Left ventricle myocardium inferior (tissue), 1 donor: ENCODE measurements around the gene CCDC51. TPM values are rescaled to one million over a fixed set of nuclear protein-coding genes. Genes with fewer than 3 reads are reported as not detected.

ENCODE experiments used
- DNase-seq: peaks from one replicate; pipeline ENCODE4 v3.0.0-alpha.2; 2020
- H3K27ac ChIP-seq: fragments of 200-600 bp; replicated peaks from 2 replicates; pipeline ENCODE4 v1.8.0; 2021
- H3K27me3 ChIP-seq: fragments of 200-600 bp; 2 replicates; pipeline ENCODE4 v1.8.0; 2021; ENCODE audit warnings: low read depth
- H3K36me3 ChIP-seq: fragments of 200-600 bp; 2 replicates; pipeline ENCODE4 v1.8.0; 2021
- H3K4me1 ChIP-seq: fragments of 200-600 bp; 2 replicates; pipeline ENCODE4 v1.8.0; 2021
- H3K4me3 ChIP-seq: fragments of 200-600 bp; 2 replicates; pipeline ENCODE4 v1.8.0; 2021; ENCODE audit warnings: mild to moderate bottlenecking, moderate library complexity
- H3K9me3 ChIP-seq: fragments of 200-600 bp; replicated peaks from 2 replicates; pipeline ENCODE4 v1.8.0; 2021
- intact Hi-C: fragments of 100-400 bp; cut with micrococcal nuclease; formaldehyde crosslinking; loops from one replicate; pipeline ENCODE4 v1.11.0; 2022
- total RNA-seq: library from RNA; stranded (reverse); fragmentation: NEBNext Ultra II Directional; extraction: Animal tissue kit (Norgen Biotek cat#: 25700); gene quantifications from one replicate; pipeline ENCODE4 v1.2.1, GENCODE V29; 2021
- TF ChIP-seq, protein P1 (sequence below): fragments of 200-600 bp; IDR thresholded peaks from 2 replicates; pipeline ENCODE4 v1.8.0; 2021; ENCODE audit warnings: antibody characterized with exemption, mild to moderate bottlenecking, borderline replicate concordance
- donor health status: DM: no; HTN: yes; CAD: no; lungs with severe emphysema.

Gene CCDC51
- total RNA-seq, 1 donor from 2014 or later, result 13.9 TPM

DNA sequence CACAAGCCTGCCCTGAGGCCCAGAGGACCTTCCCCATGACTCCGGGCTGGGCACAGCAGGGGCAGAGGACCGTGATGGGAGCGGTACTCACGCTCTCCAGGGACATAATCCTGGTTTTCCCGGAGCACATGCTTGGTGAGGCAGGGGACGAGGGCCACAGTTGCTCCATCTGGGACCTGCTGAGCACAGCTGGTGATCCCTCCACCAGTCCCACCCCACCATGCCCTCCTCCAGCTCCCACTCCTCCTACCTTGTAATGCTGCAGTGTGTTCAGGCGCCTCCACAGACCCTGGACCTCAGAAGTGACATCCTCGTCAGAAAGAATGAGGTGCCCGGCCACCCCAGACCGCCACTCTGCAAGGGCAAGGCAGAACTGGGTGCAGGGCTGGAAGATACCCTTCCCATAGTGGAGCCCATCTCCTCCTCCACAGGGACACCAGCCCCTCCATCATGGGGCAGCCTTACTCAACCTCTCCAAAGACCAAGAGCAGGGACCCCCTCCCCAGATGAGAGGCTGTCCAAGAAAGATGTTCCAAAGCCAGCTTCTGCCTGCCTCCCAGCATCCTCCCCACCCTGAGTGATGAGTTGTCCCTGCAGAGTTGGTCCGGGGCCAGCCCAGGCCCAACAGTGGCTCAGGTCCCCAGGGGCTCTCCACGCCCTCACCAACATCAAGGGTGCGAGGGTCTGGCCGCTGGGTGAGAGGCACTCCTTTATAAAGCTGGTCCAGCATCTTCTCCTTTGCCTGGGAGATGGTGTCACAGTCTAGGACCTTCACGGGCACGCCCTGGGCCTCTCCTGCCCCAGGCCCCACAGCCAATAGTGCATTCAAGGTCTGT is 29.5 kb downstream of the CCDC51 start:
- Histone ChIP-seq H3K27ac (no peak overlapping the region), H3K36me3 (peaks cover 97% of the 10 kb centered on the region), H3K27me3 (no peaks in the 10 kb centered on the region), H3K4me1 (no peaks in the 10 kb centered on the region), H3K9me3 (no peaks in the 10 kb centered on the region), H3K4me3 (no peak overlapping the region)
- no peak for DNase-seq
- intact Hi-C loops, result no loop called here
- TF ChIP-seq, protein P1, sequence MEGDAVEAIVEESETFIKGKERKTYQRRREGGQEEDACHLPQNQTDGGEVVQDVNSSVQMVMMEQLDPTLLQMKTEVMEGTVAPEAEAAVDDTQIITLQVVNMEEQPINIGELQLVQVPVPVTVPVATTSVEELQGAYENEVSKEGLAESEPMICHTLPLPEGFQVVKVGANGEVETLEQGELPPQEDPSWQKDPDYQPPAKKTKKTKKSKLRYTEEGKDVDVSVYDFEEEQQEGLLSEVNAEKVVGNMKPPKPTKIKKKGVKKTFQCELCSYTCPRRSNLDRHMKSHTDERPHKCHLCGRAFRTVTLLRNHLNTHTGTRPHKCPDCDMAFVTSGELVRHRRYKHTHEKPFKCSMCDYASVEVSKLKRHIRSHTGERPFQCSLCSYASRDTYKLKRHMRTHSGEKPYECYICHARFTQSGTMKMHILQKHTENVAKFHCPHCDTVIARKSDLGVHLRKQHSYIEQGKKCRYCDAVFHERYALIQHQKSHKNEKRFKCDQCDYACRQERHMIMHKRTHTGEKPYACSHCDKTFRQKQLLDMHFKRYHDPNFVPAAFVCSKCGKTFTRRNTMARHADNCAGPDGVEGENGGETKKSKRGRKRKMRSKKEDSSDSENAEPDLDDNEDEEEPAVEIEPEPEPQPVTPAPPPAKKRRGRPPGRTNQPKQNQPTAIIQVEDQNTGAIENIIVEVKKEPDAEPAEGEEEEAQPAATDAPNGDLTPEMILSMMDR, result no peak

DNA sequence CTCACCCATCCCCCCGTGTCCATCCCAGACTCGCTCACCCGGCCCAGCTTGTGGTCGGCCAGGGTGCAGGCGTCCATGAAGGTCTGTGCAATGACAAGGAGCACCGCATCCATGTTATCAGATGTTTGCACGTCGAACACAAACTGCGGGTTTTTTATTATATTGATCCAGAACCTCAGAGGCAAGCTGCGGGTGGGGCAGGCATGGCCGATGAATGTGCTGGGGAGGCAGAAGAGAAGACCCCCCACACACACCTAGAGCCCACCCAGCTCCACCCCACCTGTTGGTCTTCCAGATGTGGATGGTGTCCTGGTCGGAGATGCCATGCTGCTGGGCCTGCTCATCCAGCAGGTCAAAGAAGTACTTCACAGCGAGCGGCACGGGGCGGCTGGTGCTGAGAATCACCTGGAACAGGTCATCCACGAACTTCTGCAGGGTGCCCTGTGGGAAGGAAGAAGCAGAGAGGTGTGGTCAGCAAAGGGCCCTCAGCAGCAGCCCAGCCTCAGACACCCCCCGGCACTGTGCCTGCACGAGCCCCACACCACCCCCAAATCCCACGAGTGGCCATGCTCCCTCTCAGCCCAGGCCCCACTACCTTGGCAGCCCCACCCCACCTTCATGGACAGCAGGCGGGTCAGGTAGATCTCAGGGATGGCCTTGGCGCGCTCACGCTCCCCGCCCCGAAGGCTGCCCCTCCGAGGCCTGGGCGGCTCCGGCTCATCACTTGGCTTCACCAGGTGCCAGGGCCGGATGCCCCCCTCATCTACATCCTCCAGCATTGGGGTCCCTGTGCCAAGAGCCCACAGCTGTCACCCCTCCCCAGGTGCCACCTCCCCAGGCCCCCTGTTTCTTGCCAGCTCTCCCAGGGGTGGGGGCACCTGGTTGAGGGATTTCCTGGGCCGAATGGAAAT is 30.4 kb downstream of the CCDC51 start:
- Histone ChIP-seq H3K36me3 (peaks cover 95% of the 10 kb centered on the region), H3K4me1 (no peaks in the 10 kb centered on the region), H3K4me3 (no peak overlapping the region), H3K27me3 (no peaks in the 10 kb centered on the region), H3K9me3 (no peaks in the 10 kb centered on the region), H3K27ac (no peak overlapping the region)
- TF ChIP-seq, protein P1, result no peak
- DNase-seq, result peak; percentile 11
- intact Hi-C loops, result no loop called here

DNA sequence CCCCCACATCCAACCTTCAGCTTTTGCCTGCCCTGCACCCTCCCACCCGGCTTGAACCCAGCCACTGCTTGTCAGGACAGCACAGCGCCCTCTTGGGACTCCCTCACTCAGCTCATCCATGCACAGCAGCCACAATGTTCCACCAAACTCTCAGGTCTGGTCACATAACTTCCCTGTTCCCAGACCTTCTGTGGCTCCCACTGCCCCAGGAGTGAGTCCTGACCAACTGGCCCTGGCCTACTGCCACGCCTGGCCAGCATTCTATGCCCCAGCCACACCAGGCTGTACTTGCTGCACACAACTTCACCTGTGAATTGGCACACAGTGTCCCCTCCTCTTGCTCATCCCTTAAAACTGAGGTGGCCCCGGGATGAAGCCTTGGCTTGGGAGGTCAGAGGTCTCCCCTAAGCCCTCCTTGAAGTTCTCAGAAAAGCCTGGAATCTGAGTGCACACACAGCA is 31.1 kb downstream of the CCDC51 start:
- TF ChIP-seq, protein P1, result no peak
- intact Hi-C loops, result no loop called here

DNA sequence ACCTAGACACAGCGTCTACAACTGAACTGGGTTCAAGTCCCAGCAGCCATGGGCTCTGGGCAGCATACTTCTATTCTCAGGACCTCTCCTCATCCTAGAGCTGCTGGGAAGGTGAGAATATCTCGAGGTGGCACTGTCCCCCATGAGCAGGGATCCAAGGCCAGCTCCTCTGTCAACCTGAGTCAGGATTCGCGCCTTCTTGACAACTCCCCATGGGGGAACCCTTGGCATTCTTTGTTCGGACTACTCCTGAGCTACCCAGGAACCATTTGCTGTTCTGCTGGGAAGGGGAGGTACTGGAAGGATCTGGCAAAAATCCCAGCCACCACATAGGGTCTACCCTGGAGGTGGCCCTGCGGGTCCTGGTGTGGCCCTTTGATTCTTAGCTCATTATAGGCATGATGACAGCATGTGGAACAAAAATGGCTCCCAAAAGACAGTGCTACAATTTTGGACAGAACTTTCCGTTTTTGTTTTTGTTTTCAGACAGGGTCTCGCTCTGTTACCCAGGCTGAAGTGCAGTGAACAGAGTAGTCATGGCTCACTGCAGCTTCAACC is 32.3 kb downstream of the CCDC51 start:
- TF ChIP-seq, protein P1, result no peak
- intact Hi-C loops, result no loop called here
- Histone ChIP-seq H3K4me1 (peaks cover under 1% of the 10 kb centered on the region), H3K27ac (no peak overlapping the region), H3K27me3 (no peaks in the 10 kb centered on the region), H3K36me3 (peaks cover 88% of the 10 kb centered on the region), H3K9me3 (no peaks in the 10 kb centered on the region), H3K4me3 (no peak overlapping the region)
- no peak for DNase-seq

More for the DNA sequence above, 31.1 kb downstream of the CCDC51 start:
- Histone ChIP-seq H3K9me3 (no peaks in the 10 kb centered on the region), H3K4me3 (no peak overlapping the region), H3K27me3 (no peaks in the 10 kb centered on the region), H3K4me1 (no peaks in the 10 kb centered on the region), H3K36me3 (peaks cover 95% of the 10 kb centered on the region), H3K27ac (no peak overlapping the region)
- DNase-seq, result no peak
